DMS53 treated with DMSO at 0.1 percent for 48 hours (cell line): ENCODE measurements around the gene IP6K1.
"Not testable (repeated sequence)": the region's sequence is repeated elsewhere in the genome, so short reads cannot be mapped to it uniquely, and the experiment has no call there.

Experiments used
- DNase-seq: peaks from one replicate; lab custom pipeline; 2025; ENCODE audit not compliant: unreplicated experiment; lab: John Stamatoyannopoulos, UW

IP6K1 gene

DNA sequence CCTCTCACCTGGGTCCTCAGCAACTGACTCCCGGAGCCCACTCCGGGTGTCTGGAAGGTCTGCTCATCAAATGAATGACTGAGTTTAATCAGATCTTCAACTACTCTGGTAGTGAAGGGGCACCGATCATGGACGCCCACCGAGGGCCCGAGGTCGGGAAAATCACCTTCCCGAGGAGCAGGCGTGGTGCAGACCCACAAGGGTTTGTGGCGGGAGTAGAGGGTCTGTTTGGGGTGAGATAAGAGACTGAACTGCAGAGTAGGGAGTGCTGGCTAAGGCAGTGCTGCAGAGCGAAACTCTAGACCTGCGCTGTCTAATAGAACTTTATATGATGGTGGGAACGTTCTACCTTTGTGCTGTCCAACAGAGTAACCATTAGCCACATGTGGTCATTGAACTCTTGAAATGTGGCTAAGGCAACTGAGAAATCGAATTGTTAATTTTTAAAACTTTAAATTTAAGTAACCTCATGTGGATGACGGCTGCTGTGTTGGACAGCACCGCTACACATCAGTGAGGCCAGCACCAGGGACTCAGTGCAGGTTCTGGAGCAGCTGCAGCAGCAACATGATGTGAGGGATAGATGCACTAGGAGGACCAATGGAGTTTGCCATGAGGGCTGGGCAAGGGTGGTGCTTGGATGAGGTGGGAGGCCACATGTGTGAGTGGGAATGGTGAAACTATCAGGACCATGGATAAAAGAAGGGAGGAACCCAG is 96.3 kb downstream of the IP6K1 start:
- DNase-seq, result not testable (repeated sequence)

DNA sequence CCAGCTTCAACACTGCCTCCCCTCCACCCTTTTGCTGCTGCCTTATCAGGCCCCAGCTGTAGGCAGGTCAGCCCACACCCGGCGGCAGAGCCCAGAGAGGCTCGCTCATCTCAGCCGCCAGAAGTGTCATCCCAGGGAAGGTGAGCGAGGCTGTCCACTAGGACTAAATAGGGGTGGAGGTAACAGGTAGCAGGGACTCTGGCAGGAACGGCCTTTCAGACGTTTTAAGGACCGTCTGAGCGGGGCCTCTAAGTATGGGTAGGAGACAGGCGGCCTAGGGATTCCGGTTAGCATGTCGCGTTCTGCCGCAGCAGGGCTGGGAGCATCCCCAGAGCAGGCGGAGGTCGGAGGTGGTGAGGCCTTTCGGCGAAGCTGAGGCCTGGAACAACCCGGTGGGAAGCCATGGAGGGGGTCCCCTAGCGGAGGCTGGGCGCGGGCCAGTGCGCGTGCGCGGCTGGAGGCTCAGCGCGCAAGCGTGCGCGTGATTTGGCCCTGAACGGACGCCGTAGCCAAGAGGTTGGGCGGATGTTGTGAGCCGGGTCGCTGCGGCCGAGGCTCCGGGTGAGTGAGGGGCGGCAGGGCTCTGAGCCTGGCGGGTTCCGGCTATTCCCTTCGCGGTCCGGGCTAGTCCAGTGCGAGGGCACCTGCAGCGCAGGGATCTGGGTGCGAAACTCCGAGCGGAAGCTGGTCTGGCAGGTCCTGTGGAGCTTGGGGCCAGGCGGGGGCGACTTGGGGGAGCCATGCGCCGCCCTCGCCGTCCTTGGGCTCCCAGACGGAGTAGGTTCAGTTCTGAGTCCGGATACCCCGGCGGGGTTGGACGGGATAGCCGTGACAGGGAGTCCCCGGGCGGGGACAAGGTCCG is 97.1 kb downstream of the IP6K1 start, which contains the start of the genes MST1 and RNF123:
Gene MST1 (minus strand): TSS at position 429 of the 862 bp plus-strand sequence. CDS start 783 bp downstream, outside the sequence.
Gene RNF123 (plus strand): TSS at position 512 of the 862 bp plus-strand sequence. CDS start 1,609 bp downstream, outside the sequence.
- DNase-seq, result no peak

GRCh38 chr3:49688338-49689045 is 97.8 kb downstream of the IP6K1 start:
- DNase-seq, result not testable (repeated sequence)

DNA sequence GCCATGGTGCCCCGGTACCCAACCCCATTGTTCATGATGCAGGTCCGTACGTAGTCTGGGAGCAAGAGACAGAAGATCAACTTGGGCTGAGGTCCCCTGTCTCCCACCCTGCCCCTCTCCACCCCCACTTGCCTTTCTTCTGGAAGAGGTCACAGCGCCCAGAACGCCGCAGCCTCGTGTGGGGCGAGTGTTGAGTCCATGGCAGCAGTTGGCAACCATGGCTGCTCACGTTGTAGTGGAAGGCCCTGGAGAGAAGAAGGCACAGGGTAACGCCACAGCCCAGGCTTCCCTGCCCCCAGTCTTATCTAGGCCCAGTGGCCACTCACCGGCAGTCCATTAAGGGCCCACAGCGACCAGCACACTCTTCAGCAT is 98.9 kb downstream of the IP6K1 start:
- not testable (repeated sequence) for DNase-seq

DNA sequence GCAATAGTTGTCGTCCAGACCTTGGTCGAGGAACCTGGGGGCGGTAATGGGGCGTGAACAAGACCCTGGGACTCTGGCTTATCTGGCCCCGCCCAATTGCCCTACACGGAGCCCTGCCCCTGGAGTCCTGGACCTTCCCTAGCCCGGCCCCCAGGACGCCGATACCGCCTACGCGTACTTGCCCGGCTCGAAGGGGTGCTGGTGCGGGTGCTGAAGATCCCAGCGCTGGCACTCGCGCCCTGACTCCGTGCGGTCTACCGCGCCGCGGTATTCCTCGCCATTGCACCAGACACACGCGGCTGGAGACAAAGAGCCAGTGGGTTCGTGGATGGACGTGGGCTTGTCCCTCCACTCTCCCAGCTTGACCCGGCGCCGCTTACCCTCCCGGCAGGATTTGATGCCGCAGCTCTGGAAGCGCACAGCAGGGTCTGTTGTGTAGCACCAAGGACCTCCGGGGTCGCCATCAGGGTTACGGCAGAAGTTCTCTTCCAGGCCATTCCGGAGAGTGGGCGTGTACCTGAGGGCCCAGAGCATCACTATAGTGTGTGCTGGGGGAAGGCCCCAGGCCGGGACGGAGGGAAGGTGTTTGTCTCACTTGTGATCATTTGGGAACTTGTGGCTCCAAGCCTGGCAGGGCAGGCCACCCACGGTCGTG is 99.4 kb downstream of the IP6K1 start:
- DNase-seq, result not testable (repeated sequence)

DNA sequence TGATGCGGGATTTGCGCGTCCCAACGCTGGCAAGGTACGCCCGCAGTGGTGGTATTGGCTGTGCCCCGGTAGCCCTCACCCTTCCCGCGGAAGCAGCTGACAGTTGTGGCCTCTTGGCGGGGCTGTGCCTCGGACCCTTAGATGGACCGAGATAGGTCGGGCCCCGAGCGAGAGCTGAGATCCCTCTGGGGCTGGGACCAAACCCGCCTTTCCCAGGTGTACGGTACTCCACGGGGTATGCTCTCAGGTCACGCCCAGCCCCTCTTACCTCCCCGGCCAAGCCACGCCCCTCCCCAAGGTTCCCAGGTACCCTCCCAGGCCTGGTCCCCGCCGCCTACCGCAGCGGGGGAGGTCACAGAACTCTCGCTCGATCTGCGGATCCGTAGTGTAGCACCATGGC is 100.0 kb downstream of the IP6K1 start:
- DNase-seq, result not testable (repeated sequence)

- not testable (repeated sequence) for DNase-seq
Observed at GRCh38 chr3:49685846-49686245, 100.5 kb downstream of the IP6K1 start.

- not testable (repeated sequence) for DNase-seq
Observed at GRCh38 chr3:49685103-49685502, 101.2 kb downstream of the IP6K1 start.

GRCh38 chr3:49684453-49684852 is 101.9 kb downstream of the IP6K1 start:
- not testable (repeated sequence) for DNase-seq

- DNase-seq, result no peak
Observed at GRCh38 chr3:49683162-49683561, 103.2 kb downstream of the IP6K1 start.

DNA sequence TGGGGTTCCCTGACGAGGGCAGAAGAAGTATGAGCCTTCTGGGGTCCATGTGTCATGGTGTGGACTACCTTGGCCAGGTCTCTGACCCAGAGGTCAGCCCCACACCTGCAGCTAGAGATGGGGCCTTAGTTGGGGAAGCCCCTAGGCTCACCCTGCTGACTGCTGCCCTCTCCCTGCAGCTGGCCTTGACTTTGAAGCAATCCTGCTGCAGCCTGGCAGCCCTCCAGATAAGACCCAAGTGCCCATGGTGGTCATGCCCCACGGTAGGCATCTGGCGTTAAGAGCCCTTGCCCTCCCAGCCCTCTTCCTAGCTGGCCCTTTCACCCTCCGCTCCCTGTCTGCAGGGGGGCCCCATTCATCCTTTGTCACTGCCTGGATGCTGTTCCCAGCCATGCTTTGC is 104.8 kb downstream of the IP6K1 start:
- no peak for DNase-seq

GRCh38 chr3:49681232-49681522 is 105.2 kb downstream of the IP6K1 start:
- DNase-seq, result no peak

DNA sequence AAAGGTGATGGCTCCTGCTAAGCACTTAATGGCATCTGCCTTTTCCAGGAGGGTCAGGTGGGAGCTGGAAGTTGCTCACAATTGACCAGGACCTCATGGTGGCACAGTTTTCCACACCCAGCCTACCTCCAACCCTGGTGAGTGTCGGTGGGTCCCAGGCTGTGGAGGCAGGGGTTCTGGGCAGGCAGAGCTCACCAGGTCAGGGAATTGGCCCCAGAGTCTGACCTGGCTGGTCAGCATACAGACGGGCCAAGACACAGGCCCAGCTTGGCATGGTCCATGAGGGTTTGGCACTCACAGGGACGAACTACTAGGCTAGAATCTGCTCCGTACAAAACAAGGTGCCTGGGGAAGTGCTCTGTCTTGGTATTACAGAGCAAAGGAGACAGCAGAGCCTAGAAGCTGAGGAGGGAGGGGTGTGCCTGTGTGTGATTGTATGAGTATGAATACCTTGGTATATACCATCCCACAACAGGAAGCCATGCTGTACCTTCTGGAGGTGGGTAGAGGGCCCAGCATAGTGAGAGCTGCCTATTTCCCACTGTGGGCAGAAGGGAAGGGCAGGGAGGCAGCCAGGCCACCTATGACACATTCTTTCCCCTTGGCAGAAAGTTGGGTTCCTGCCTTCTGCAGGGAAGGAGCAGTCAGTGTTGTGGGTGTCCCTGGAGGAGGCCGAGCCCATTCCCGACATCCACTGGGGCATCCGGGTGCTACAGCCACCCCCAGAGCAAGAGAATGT is 105.7 kb downstream of the IP6K1 start:
- DNase-seq, result no peak

- no peak for DNase-seq
Observed at GRCh38 chr3:49675912-49676311, 110.4 kb downstream of the IP6K1 start.

GRCh38 chr3:49674497-49674983 is 111.8 kb downstream of the IP6K1 start:
- DNase-seq, result no peak
